ENCODE measurements around the gene HTR3B.

The HTR3B gene

DNA sequence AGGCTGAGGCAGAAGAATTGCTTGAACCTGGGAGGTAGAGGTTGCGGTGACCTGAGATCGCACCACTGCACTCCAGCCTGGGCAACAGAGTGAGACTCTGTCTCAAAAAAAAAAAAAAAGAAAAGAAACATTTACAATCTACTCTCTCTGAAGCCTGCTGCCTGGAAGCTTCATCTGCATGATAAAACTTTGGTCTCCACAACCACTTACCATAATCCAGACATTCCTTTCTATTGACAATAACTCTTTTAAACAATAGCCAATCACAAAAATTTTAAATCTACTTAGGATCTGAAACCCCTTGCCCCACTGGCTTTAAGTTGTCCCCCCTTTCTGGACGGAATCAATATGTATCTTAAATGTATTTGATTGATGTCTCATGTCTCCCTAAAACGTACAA, 45.3 kb downstream of the HTR3B start:
- no peak for DNase-seq

DNA sequence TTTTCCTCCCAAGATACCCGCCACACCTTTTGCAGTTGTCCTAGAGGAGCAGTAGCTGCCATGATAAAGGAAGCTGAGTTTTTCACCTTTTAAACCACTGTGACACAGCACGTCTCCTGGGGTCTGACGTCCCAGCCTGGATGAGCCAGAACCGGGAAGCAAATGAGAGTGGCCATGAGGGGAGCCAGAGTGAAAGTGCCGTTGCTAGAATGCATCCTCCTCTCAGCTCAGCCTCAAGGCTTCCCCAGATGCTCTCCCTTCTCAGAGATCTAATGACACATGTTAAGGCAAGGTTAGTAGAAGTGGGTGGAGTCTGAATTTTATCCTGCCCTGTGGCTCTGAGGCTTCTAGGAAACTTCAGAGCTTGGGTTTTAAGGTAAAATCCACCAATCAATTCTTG, 46.9 kb downstream of the HTR3B start:
- DNase-seq, result no peak

DNA sequence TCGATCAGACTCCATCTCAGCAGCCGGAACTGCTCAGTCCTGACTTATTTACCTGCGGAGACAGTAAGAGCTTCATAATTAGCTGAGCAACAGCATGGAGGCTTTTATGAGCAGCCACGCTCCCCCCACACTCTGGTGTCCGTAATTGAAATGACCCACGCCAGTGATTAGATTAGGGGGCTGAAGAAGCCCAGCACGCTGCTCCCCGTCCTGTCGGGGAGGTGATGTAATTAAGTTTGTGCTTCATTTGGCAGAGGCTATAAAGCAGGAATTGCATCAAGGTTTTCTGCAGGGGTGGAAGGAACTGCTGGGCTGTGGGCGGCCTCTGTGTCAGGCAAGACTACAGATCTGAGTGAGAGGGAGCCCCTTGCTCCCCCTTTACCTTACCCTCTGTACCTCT, 47.5 kb downstream of the HTR3B start:
- DNase-seq, result no peak

DNA sequence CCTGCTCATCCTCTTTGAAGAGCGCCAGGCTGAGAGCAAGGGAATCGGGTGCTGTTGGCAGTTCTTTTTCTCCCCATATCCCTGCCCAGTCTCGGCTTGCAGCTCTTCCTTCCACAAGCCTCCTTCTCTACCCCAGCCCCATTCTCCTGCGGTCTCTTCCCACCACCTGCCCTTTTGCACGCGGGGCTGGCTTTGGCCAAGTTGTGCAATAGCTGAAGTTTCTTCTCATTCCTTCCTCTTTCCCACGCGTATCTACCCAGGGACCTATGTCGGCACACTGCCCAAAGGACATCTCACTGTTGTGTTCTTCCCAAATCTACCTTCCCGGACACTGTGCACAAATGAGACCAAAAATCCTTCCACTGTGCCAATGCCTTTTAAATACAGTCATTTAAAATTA, 48.0 kb downstream of the HTR3B start:
- no peak for DNase-seq

DNA sequence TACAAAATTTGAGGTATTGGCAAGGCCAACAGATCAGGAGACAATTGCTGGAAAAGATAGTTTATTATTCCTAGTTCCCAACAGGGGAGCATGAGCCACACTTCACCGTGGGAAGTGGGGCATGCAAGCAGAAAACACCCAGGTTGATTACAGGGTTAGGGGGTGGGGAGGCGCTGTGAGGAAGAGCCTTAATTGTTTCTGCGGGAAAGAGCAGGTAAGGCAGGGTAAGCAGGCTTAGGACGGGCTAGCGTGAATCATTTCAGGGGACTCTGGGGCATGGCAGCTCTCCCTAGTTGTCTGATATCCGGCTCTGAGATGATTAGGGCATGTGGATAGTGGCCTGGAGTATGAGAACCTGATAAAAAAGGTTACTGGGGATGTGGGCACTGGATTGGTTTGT, 49.6 kb downstream of the HTR3B start:
- DNase-seq, result no peak

DNA sequence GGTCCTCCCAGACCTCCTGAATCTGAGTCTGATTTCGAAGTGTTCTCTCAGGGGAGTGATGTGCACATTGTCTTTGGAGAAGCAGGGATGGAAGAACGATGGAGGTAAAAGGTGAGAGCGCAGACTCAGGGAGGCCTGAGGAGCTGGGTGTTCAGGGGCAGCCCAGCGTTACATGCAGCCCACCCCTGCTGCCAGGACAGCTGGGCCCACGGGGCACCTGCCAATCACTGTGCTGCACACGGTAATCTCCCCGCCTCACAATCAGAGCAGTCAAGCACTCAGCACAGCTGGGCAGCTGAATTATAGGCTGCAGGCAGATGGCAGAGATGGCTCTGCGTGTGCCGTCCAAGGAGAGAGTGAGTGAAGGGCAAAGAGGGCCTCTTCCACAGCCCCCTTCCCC, 52.4 kb downstream of the HTR3B start:
- no peak for DNase-seq

DNA sequence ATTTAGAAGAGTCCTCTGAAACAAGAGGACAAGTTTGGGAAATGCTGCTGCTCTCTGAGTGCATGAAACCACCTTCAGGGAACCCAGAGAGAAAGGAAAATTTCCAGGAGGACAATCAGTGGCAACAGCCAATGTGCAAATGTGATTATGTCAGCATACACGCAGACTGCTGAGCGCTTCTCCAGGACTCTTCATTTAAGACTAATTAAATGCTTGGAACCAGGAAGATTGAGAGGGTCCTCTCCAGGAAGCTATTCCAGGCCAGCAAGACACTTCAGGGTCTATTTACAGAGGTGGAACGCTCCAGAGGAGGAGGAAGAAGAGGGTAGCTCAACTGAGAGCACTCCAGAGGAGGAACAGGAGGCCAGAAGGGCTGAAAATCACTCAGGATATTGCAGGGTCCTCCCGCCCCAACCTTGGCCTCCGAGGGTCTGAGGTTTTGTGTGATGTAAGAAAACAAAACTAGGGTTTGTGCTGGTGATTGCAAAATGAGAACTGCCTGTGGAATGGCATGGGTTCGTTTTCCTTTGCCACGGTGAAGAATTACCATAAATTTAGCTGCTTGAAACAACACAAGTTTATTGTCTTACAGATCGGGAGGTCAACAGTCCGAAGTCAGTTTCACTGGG, 56.2 kb downstream of the HTR3B start:
- no peak for DNase-seq

DNA sequence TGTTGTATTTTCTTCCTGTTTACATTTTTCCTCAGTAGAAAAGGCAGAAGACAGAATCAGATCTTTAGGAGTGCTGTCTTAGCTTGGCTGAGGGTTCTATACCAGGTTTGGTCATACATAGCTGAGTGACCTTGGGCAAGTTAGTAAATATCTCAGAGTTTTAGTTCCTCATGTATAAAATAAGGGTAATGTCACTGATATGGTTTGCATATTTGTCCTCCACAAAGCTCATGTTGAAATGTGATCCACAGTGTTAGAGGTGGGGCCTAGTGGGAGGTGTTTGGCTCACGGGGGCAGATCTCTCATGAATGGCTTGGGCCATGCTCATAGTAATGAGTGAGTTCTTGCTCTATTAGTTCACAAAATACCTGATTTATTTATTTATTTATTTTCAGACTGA, 62.8 kb downstream of the HTR3B start:
- no peak for DNase-seq

DNA sequence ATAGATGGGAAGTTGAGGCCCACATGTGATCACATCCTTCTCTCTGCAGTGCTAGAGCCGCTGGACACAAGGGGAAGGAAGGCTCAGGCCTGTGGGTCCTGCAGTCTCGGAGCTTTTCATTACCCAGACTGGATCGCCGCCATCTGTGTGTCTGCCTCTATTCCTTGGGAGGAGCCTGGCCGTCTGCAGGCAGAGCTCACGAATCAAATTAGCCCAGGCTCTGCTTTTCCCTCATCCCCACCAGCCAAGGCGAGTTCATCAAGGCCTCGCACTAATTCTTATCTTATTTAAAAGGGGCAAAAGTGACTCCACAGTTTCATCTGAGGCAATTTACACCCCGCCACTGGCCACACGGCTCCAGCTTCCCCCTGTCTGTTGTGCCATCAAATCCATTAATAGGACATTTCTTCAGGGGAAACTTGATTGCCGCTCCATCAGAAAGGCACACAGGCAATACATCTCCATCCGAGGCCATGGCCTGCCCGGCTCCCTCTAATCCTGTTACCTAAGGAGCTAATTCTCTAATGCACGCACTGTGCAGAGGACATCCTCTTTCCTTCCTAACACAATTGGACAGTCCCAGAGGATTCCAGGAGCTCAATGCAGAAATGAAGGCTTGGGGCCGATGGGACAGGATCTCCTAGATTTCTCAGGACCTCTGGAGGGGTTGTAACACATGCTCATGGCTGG, 67.1 kb downstream of the HTR3B start:
- no peak for DNase-seq

DNA sequence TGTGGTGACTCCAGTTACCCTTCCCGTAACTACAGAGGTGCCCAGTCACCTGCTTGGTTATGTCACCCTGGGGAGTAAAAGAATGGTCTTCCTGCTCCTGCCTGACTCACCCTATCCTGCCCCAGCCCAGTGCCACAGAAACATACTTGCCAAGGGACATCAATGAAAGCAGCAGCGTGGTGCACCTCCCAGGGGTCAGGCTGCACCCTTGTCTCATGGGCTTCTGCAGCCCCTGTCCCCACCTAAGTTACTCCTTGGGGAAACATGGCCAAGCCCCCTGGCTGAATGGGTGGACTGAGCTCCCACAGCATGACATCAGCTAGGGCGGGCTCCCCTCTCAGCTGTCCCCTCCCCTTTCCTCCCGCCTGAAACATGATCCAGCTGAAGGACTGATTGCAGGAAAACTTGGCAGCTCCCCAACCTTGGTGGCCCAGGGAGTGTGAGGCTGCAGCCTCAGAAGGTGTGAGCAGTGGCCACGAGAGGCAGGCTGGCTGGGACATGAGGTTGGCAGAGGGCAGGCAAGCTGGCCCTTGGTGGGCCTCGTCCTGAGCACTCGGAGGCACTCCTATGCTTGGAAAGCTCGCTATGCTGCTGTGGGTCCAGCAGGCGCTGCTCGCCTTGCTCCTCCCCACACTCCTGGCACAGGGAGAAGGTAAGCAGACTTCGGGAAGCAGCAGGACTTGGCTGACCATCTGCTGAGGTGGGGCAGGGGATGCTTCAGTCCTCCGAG, 70.3 kb downstream of the HTR3B start, which contains the start of gene HTR3A:
Gene HTR3A, plus strand, starts transcription at position 368 of the 730 bp plus-strand sequence. Its CDS starts 218 bp downstream, at position 586.
- DNase-seq, result no peak

DNA sequence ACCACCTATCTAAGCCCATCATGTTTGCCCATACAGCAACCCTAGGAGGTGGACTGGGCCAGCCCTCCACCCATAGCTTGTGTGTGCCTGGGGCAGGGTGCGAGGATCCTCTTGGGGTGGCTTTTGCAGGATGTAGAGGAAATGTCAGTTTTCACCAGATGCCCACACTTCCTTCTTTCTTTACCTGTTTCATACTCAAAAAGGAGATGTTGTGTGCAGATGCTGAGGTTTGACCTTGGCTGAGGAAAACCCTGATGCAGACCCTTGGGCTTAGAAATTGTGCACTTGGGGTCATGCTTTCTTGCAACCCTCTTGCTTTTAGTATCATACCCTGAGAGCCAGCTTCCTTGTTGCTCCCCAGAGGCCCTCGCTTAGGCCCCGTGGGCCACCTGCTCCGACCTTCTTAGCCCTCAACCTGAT, 72.5 kb downstream of the HTR3B start:
- DNase-seq, result no peak

DNA sequence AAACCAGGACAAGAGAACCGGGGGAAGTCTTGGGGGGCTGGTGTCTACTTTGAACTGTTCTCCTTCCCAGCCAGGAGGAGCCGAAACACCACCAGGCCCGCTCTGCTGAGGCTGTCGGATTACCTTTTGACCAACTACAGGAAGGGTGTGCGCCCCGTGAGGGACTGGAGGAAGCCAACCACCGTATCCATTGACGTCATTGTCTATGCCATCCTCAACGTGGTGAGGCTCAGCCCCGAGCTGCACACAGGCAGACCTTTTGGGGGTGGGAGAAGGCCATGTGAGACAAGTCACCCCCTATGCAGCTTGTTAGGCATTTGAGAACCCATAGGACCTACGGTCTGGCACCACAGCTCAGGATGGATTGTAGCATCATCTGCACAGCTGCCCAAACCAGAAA, 73.1 kb downstream of the HTR3B start:
- no peak for DNase-seq

DNA sequence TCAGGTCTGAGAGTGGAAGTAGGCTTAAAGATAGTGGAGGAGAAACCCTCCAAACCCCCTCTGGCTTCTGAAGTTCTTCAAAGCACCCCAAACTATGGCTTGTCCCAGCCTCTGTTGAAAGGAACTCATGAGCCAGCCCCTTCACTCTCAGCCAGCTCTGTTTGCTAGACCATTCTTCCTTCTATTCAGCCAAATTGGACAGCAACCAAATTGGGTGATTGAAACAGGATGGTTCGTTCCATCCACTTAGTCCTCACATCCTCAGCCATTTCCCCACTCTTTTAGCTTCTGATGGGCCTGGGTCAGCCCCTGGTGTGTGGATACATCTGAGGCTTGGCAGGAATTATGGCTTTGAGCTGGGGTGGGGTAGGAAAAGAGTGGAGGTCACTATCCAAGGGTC, 74.8 kb downstream of the HTR3B start:
- no peak for DNase-seq

DNA sequence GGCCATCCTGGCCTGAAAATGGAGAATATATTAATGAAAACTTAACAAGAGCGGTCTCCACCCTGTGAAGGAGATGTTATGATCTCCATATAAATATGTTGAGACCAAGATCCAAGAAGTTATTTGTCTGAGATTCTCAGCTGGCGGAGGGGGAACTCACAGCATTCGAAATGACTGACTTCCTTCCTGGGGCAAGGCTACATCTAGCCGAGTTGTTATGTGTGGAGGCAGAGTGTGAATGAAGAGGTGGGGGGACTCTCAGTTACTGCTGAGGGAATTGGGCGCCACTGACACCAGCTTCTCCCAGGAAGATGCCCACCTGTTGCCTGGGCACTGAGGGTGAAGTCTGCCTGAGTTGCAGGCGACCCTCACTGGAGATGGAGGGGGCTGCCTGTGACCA, 76.2 kb downstream of the HTR3B start:
- no peak for DNase-seq

DNA sequence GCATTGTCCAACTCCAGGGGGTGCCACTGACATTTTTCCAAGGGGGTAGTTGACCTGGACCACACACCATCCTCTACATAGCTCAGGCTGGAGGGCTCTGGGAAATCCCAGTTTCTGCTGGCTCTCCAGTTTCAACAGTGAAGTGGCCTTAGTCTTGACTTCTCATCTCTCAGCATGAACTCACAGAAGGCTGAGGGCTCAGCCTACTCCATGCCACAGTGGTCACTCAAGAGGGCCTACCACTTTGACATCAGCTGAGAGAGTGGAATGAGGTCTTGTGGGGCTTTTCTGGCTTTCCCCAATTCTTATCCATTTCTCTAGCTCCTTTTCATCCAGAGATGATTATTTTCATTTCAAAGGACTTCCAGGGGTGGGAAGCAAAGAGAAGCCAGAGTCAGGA, 77.7 kb downstream of the HTR3B start:
- no peak for DNase-seq

DNA sequence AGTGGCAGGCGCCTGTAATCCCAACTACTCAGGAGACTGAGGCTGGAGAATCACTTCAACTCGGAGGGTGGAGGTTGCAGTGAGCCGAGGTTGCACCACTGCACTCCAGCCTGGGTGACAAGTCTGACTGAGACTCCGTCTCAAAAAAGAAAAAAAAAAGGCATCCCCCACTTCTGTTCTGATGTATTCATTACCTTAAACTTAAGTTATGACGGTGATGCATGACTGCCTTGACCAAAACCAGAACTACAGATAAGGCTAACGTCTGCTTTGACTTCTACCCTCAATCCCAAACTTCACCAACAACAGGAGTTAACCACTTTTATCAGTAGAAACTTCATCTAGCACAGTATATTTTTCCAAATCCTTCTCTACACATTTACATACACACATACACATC, 80.2 kb downstream of the HTR3B start:
- DNase-seq, result no peak

DNA sequence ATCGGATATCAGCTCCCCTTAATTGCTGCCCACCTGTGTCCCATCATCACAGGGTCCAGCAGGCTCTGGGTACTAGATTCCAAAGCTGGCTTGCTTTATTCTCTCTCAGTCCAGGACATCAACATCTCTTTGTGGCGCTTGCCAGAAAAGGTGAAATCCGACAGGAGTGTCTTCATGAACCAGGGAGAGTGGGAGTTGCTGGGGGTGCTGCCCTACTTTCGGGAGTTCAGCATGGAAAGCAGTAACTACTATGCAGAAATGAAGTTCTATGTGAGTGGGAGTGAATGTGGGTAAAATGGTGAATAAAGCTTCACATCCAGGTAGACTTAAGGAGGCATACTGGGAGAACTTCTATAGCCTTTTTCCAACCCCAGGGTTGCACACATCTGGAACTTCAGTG, 81.3 kb downstream of the HTR3B start:
- DNase-seq, result no peak

DNA sequence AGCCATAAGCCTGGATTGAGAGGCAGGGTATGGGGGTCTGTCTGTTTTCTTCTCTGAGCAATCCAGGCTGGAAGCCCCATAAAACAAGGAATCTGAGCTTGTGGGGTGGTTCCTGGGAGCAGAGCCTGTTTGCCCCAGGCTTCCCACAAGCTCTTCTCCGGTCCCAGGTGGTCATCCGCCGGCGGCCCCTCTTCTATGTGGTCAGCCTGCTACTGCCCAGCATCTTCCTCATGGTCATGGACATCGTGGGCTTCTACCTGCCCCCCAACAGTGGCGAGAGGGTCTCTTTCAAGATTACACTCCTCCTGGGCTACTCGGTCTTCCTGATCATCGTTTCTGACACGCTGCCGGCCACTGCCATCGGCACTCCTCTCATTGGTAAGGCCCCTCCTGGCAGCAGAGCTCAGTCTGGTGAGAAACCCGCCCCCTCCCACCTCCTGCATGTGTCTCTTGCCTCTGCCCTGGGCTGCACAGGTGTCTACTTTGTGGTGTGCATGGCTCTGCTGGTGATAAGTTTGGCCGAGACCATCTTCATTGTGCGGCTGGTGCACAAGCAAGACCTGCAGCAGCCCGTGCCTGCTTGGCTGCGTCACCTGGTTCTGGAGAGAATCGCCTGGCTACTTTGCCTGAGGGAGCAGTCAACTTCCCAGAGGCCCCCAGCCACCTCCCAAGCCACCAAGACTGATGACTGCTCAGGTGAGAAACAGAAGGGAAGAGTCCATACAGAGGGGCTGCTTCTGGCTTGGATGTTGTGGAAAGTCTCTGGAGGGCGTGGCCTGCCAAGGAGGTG, 82.0 kb downstream of the HTR3B start:
- no peak for DNase-seq

DNA sequence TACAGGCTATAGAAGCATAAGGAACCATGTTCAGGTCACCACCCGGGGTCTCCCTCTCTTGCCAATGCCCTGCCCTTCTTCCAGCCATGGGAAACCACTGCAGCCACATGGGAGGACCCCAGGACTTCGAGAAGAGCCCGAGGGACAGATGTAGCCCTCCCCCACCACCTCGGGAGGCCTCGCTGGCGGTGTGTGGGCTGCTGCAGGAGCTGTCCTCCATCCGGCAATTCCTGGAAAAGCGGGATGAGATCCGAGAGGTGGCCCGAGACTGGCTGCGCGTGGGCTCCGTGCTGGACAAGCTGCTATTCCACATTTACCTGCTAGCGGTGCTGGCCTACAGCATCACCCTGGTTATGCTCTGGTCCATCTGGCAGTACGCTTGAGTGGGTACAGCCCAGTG, 84.8 kb downstream of the HTR3B start:
- DNase-seq, result no peak

DNA sequence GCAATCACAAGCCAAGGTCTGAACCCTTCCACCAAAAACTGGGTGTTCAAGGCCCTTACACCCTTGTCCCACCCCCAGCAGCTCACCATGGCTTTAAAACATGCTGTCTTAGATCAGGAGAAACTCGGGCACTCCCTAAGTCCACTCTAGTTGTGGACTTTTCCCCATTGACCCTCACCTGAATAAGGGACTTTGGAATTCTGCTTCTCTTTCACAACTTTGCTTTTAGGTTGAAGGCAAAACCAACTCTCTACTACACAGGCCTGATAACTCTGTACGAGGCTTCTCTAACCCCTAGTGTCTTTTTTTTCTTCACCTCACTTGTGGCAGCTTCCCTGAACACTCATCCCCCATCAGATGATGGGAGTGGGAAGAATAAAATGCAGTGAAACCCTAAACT, 85.3 kb downstream of the HTR3B start:
- no peak for DNase-seq

DNA sequence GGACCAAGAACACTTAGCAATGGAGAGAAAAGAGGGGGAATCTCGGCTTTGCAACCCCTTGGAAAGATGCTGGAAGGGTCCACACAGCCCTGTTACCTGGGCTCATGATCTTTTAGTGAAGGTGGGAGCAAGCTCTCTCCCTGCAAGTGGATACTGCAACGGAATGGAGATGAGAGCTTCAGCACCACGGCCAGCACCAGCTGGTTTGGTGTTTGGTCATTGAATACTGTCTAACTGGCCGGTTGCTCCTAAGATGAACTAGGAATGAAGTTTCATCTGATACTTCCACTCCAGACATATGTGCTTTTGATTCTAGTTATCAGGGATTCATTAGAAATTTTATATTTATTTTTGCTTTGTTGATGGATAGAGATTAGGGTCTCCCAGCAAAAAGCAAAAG, 86.6 kb downstream of the HTR3B start:
- peak; percentile 41 for DNase-seq

DNA sequence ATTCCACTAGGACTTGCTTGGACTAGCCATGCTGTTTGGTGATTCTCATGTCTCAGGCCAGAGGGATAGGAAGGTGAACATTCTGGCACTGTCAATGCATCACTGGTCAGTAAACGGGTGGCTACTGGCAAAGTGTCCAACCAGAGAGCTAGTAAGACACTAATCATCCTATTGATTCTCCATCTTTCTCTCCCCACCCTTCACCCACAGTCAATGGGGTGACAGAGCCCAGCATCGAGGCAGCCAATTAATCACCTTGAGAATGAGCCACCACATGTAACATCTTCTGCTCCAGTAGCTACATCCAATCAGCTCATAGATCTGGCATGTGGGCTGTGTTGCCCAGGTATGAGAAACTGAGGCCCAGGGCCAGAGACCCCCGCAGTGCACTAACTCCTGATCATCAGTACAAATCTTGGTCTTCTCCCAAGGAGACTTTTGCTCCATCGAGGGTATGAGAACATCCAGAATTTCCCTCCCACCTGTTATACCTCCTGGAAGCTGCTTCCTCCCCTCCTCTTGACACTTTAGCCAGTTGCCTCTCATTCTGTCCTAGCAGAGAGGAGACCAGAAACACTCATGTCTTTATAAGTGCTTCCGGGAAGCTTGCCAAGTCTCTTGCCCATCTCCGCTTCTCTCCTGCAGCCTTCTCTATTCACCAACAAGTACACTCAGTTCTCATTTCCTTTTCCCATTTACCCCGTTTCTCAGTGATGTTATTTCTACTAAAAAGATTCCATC, 87.3 kb downstream of the HTR3B start:
- DNase-seq, result no peak

Data from stimulated activated CD8-positive, alpha-beta memory T cell treated with anti-CD3 and anti-CD28 coated beads, Interleukin-4, amount 100 ng/mL, for 48 hours (primary cell).